Coronary artery (tissue), 2 donors: ENCODE results near the gene EEF1AKMT3.

ENCODE experiments used
- DNase-seq: peaks from one replicate; pipeline ENCODE4 v3.0.0-alpha.2; 2017; ENCODE audit warnings: low spot score
- H3K27ac ChIP-seq, 2 donors: fragments of 200-600 bp; sonication (generic); one replicate each; pipeline ENCODE4 v1.5.1; 2016 to 2019
- H3K4me3 ChIP-seq: fragments of 200-600 bp; sonication (generic); 2 replicates; pipeline ENCODE4 v1.5.1; 2016; ENCODE audit warnings: mild to moderate bottlenecking, moderate library complexity
- TF ChIP-seq, protein P1 (sequence below): fragments of 200-600 bp; sonication (generic); IDR thresholded peaks from one replicate; pipeline ENCODE4 v1.5.1; 2019; ENCODE audit warnings: antibody characterized with exemption

Gene EEF1AKMT3

GRCh38 chr12:57772429-57773322, at the start of gene EEF1AKMT3:
Gene EEF1AKMT3 (plus strand): TSS chr12:57772614. CDS start chr12:57772725, 111 bp downstream.
- Histone ChIP-seq H3K27ac (peak within 1 kb of the TSS; percentile 46 to 99), H3K4me3 (peak within 1 kb of the TSS; percentile 93)
- TF ChIP-seq, protein P1, sequence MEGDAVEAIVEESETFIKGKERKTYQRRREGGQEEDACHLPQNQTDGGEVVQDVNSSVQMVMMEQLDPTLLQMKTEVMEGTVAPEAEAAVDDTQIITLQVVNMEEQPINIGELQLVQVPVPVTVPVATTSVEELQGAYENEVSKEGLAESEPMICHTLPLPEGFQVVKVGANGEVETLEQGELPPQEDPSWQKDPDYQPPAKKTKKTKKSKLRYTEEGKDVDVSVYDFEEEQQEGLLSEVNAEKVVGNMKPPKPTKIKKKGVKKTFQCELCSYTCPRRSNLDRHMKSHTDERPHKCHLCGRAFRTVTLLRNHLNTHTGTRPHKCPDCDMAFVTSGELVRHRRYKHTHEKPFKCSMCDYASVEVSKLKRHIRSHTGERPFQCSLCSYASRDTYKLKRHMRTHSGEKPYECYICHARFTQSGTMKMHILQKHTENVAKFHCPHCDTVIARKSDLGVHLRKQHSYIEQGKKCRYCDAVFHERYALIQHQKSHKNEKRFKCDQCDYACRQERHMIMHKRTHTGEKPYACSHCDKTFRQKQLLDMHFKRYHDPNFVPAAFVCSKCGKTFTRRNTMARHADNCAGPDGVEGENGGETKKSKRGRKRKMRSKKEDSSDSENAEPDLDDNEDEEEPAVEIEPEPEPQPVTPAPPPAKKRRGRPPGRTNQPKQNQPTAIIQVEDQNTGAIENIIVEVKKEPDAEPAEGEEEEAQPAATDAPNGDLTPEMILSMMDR: no peak
- DNase-seq: no peak

GRCh38 chr12:57722716-57723629, 49.4 kb upstream of the EEF1AKMT3 start:
- H3K27ac ChIP-seq: no peak overlapping the region
- TF ChIP-seq, protein P1: no peak
- DNase-seq: no peak
- H3K4me3 ChIP-seq: no peak overlapping the region

GRCh38 chr12:57723630-57723962, 48.8 kb upstream of the EEF1AKMT3 start:
- Histone ChIP-seq H3K27ac (no peak overlapping the region), H3K4me3 (no peak overlapping the region)
- TF ChIP-seq, protein P1: no peak
- no peak for DNase-seq

DNA sequence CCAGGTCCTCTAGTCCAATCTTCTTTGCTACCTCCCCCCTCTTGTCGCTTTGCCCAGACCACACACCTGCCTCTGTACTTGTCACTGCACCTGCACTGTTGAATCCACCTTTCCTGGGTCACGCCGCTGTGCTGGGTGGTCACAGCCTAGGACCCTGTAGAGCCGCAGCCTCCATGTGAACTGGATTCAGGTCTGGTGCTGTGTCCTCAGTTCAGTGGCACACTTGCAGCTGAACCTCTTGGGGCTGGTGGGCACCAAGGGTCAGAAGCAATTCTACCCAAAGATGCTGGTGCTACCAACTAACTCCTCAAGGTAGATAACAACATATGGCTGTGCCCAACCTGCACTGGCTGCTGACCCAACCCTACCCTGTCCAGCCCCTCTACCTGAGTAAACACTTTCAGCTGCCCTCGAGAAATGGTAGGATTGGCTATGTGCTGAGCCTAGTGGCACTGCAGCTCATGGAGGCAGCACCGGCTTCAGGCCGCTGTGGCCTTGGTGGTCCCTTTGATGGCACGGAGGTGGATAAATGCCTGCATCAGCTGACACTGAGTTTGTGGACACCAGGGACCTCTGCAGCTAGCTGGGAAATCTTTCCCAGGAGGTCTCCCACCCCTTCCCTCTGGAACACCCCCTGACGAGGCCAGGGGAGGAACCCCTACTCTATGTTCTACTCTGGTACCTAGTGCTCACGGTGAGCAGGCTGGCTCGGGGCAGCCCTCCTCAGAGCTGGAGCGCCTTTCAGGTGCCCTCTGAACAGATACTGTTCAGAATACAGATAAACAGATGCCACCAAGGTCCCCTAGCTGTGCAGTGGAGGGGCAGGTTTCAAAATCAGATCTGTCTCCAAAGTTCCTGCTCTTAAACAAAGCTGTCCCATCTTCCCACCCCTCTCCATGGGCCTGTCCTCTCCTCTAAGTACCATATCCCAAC, 48.1 kb upstream of the EEF1AKMT3 start:
- DNase-seq: no peak
- Histone ChIP-seq H3K4me3 (no peak overlapping the region), H3K27ac (no peak overlapping the region)
- TF ChIP-seq, protein P1: no peak

GRCh38 chr12:57724936-57725740, 47.3 kb upstream of the EEF1AKMT3 start:
- Histone ChIP-seq H3K4me3 (peak overlapping the region; percentile 93), H3K27ac (no peak overlapping the region)
- DNase-seq: no peak
- TF ChIP-seq, protein P1: no peak

DNA sequence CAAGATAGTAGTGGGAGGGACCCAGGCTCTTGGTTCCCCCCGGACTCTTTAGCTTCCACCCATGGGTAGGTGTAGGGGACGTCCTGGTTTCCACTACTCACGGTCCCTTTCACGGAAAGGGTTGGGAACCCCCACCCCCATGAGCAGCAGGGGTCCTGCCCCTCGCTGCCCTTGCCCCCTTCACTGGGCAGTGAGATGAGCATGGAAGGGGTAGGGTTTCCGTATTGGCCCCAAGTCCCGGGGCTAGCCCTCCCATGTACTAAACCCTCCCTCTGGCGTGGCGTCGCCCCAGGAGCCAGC, 46.6 kb upstream of the EEF1AKMT3 start:
- TF ChIP-seq, protein P1: no peak
- no peak for DNase-seq
- H3K27ac ChIP-seq: peak overlapping the region in 1 of 2 donors; percentile 84
- peak overlapping the region; percentile 93 for H3K4me3 ChIP-seq
